Left lobe of liver (tissue), 2 donors: ENCODE measurements around the gene FUS. TPM values are rescaled to one million over a fixed set of nuclear protein-coding genes. Genes with fewer than 3 reads are reported as not detected.

Source experiments
- ATAC-seq: fragments of 200-7000 bp; cut with Tn5 transposase; one replicate; pipeline ENCODE4 v1.9.1; 2020; ENCODE audit warnings: mild to moderate bottlenecking, moderate library complexity
- DNase-seq: peaks from one replicate; pipeline ENCODE4 v3.0.0-alpha.2; 2020; ENCODE audit warnings: low spot score
- total RNA-seq: library from RNA; stranded (reverse); gene quantifications from one replicate; pipeline ENCODE4 v1.2.1, GENCODE V29; 2021
- donor health status: DM: no; HTN: no; CAD: no; lungs with moderate emphysema.
- donor health status: DM: no; HTN: yes; CAD: no.

FUS gene
- total RNA-seq, 1 donor from 2014 or later, result 43.5 TPM

DNA sequence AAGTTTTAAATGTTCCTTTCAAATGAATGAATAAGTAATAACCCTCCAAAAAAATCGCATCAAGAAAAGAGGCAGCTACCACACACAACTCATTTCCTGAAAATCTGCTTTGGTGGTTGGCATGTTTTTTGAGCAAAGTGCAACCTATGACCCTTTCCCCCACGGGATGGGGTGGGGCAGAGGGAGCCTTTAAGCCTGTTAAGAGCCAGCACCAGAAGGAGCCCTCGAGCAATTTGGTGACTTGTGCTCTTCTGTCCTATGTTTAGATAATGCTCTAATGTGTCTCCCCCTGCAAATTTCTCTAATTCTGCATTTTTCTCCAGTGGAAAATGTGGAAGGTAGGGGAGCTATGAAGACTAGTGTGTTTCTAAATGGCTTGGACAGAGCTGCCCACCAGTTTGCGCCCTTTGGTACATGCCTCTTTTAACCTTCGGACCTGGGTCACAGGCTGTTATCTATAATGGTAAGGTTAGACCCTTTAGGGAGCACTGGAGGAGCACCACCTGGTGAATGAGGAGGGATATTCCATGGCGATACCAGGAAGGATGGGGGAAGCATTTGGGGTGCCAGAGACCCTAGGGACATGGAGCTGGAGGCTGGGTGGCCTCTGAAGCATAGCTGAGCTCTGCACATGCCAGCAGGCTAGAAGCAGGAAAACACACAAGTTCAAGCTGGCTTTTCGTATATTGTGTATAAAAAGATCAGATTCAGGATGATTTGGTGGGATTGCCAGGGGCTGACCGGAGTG, 21.1 kb downstream of the FUS start:
- DNase-seq, result no peak
- peak; percentile 38 for ATAC-seq

DNA sequence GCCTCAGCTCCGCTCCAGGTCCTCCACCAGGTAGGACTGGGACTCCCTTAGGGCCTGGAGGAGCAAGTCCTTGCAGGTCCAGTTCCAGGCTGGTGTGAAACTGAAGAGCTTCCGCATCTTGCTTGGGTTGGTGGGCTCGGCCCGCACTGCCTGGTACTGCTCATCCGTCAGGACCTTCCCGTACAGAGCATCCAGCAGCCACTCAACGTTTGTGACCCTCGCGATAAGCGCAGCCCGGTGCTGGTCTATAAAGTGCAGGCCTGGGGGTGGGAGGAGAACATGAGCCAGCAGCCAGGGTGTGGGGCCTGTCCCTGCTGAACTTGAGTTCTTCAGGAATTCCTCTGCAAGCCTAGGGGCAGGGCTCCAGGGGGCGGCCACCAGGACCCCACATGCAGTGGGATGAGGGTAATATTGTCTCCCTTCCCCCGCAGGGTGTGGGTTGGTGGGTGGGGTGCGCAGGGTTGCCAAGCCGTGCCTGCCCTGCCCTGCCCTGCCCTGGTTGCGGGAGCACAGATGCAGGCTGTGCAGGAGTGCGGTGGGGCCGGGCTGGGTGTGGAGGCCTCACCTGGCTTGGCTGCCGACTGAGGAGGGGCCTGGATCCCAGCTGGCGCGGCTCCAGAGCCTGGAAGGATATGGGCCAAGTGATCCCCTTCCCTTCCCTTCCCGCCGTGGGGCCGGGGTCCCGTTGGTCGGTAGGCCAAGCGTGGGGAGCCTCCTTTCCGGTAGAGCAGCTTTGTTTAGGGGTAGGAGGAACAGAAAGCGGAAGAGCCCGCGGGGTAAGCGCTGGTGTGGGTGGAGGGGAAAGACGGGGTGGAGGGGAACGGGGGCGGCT, 21.9 kb downstream of the FUS start:
- DNase-seq, result no peak
- peak; percentile 59 for ATAC-seq

DNA sequence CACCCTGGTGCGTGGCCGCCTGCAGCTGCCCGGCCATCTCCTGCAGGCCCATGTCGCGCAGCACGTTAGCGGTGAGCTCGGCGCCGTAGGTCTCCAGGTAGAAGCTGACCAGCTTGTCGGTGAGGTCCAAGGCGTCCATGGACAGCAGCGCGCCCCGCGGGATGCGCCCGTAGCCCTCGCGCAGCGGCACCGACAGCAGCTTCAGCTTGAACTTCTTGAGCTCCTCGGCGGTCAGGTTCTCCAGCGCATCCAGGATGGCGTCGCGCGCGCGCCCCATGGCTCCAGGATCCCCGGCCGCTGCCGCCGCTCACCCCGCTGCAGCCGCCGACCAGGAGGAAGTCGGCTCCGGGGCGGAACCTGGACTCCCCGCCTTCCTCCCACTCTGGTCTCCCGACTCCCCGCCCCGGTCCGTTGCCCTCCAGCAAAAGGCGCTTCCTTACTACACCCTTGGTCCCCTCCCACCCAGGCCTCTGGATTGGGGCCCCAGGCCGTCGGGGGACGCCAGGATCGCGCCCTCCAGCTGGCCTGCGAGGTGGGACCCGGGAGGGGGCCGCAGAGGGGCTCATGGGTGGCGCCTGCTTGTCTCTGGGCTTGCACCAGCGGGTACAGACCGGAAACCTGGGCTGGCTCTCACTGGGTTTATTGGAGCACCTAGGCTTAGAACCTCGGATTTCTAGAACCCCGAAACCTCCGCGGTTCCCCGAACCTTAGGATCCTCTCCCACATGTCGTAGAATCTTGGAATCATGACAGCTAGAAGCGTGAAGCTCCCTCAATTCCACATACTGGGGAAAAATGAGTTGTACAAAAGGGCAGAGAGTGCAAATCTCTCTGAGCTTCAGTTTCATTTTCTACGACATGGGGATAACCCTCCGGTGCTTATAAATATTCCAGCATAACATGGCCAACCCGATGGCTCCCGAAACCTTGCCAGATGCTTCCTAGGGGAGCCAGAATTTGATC, 22.8 kb downstream of the FUS start, which contains the start of gene PYCARD:
Gene PYCARD (minus strand): TSS at position 347 of the 962 bp plus-strand sequence. CDS start 70 bp downstream, at position 277.
- ATAC-seq (peak; percentile 79), DNase-seq (peak; percentile 67)

DNA sequence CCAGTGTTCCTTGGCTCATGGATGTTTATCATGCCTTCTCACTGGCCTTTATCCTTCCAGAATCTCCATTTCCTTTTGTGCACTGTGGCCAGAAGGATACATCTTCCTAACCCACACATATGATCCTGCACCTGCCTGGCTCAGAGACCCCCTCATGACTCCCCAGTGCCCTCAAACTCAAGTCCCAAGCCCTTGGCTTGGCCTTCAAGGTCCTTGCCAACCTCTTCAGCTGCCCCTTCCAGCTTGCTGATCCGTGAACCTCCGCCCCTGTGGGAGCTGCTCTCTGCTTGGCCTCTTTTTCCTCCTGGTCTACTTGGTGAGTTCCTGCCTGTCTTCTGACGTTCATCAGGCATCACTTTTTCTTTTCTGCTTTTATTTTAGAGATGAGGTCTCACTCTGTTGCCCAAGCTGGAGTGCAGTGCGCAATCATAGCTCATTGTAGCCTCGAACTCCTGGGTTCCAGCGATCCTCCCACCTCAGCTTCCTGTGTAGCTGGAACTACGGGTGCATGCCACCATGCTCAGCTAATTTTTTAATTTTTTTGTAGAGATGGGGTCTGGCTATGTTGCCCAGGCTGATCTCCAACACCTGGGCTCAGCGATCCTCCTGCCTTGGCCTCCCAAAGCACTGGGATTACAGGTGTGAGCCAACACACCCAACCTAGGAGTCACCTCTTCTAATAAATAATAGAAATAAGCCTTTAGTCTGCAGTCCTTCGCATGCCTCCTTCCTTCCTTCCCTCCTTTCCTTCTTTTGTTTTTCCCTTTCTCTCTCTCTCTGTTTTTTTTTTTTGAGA, 25.1 kb downstream of the FUS start:
- ATAC-seq (no peak), DNase-seq (no peak)

- no peak for ATAC-seq
- DNase-seq, result no peak
These were observed 26.8 kb downstream of the FUS start for GRCh38 chr16:31206776-31207175.

DNA sequence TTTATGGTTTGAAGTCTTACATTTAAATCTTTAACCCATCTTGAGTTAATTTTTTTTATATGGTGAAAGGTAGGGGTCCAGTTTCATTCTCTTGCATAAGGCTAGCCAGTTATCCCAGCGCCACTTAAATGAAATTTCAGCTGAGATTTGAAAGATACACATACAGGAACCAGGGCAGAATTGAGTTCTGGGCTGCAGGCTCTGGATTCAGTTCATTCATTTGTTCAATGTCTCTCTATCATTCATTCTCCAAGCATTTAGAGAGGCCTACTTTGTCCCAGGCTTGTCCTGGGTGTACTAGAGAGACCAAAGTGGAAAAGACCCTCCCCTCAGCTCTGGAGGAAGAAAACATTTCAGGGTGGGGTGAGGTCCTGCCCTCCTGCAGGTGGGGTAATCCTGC, 33.4 kb downstream of the FUS start:
- DNase-seq, result no peak
- no peak for ATAC-seq

DNA sequence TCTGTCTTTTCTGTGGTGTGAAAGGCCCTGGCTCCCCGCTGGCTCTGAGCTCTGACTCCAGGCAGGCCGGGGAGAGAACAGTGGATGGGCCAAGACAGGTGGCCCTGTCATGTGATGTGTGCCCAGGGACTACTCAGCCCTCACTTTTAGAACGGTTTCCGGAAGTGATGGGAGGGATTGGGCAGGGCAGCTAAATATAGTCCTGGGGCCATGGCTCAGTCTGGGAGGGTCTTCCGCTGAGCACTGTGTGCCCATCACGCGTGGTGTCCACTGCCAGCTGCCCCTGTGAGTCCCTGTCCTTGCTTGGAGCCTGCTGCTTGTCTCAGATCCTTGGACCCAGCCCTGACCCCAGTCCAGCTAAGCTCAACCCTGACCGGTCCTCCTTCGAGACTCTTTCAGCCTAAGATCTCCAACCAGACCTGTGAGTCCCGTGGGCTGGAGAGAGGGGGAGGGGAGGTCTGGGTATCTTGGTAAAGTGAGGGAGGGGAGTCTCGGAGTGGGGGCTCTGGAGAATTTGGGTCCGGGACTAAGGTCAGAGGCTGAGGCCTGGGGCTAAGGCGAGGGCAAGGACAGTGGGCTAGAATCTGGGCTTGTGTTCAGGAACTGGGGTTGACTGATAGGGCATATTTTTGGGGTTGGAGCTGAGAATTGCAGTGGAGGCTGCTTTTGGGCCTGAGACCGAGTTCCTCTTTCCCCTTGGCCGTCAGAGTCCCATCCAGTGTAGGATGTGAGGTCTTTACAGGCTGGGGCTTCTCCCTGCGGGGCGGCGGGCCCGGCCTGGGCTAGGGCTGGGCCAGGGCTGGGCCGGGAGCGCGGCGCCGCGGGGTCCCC, 34.2 kb downstream of the FUS start, which contains the start of gene TRIM72:
Gene TRIM72 (plus strand): TSS at position 243 of the 831 bp plus-strand sequence. CDS start 620 bp downstream, outside the sequence.
- no peak for ATAC-seq
- no peak for DNase-seq

GRCh38 chr16:31214708-31215286, 34.9 kb downstream of the FUS start:
- ATAC-seq (peak; percentile 32), DNase-seq (no peak)

DNA sequence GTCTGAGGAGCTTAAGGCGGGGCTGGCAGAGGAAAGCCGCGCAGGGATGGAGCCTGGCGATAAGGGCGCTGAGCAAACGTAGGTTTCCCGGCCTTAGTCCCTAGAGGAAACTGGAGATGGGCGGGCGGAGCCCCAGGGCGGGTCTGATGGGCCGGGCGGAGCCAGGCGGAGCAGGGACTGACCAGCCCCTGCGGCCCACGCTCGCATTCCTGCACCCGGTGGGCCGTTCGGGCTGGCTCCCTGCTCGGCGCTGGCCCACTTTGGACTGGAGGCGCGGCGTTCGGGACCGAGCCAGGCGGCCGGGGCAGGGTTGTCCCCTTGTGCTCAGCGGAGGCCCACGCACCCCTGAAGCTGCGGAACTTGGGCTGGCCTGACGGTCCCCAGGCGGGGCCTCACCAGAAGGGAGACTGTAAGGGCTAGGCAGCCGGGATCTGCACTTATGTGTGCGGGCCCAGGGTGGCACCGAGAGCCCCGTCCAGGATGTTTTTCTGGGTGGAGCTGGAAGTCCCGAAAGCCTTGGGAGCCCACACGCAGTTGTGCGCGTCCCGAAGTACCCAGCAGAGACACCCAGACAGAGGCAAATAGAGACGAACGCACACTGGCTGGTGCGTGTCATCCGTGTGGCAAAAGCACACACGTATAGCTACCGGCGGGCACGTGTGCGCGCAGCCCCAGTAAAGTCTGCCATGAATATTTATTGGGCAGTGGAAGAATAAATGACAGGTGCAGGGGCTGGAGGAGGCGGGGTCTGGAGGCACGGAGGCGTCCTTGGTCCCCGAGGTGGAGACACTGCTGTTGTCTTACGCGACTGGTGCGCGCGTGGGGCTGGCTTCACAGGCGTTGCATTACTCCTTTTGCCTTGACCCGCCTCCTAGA, 35.6 kb downstream of the FUS start:
- ATAC-seq, result peak; percentile 86

GRCh38 chr16:31216422-31217135, 36.6 kb downstream of the FUS start, which contains the start of gene PYDC1:
Gene PYDC1 (minus strand): TSS chr16:31217135. CDS start chr16:31217028, 107 bp downstream.
- ATAC-seq (no peak), DNase-seq (no peak)

More for the DNA sequence above, 35.6 kb downstream of the FUS start:
- DNase-seq, result no peak

DNA sequence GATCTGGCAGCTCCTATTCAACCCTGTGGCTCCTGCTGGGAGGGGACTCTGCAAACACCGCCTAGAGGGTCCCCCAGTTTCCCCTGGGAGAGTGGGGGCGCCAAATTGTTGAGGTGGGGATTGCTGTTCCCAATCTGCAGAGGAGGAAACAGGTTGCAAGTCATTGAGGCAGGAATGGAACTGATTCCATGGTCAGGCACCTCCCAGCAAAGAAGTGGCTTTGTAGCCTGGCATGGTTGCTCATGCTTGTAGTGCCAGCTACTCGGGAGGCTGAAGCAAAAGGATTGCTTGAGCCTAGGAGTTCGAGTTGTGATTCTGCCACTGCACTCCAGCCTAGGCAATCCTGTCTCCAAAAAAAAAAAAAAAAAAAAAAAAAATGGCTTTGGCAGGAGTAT, 37.2 kb downstream of the FUS start:
- ATAC-seq, result no peak
- DNase-seq, result no peak

DNA sequence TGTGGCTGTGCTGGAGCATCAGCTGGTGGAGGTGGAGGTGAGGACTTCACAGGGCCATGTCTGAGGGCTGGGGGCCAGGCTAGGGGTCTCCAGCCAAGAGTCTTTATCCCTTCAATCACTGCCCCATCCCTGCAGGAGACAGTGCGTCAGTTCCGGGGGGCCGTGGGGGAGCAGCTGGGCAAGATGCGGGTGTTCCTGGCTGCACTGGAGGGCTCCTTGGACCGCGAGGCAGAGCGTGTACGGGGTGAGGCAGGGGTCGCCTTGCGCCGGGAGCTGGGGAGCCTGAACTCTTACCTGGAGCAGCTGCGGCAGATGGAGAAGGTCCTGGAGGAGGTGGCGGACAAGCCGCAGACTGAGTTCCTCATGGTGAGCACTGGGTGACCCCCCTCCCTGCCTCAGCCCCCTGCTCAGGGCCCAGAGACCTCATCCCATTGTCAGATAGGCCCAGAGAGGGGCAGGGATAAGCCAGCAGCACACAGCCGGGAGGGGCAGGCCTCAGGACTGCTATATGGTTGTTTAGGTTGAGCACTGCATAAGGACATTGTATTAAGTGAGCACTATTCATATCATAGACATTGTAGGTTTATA, 39.3 kb downstream of the FUS start:
- no peak for ATAC-seq
- DNase-seq, result no peak

DNA sequence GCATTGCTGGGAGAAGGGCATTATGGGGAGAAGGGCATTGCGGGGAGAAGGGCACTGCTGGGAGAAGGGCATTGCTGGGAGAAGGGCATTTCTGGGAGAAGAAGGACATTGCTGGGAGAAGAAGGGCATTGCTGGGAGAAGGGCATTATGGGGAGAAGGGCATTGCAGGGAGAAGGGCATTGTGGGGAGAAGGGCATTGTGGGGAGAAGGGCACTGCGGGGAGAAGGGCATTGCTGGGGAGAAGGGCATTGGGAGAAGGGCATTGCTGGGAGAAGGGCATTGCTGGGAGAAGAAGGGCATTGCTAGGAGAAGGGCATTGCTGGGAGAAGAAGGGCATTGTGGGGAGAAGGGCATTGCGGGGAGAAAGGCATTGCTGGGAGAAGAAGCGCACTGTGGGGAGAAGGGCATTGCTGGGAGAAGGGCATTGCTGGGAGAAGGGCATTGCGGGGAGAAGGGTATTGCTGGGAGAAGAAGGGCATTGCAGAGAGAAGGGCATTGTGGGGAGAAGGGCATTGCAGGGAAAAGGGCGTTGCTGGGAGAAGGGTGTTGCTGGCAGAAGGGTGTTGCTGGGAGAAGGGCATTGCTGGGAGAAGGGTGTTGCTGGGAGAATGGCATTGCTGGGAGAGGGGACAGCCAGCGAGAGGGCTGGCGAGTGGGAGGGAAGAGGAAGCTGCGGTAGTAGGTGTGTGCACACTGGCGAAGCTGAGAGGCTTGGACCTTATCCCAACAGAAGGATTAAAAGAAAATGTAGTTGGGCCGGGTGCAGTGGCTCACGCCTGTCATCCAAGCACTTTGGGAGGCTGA, 41.6 kb downstream of the FUS start:
- DNase-seq (no peak), ATAC-seq (no peak)

DNA sequence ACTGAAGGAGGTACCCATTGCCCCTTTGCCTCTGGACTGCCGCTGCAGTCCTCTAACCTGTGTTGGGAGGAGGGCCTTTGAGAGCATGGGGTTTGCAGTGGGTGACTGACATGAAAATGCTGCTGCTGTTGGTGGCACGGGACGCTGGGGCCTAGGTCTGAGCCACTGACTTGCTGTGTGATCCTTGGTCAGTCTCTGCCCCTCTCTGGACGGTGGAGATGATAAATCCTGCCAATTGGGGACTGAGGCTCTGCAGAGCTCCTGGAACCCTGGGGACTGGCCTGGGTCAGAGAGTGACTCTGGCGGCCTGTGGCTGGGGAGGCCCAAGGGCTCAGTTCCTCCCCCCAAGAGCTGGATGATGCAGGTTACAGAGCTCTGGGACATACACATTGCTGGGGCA, 43.1 kb downstream of the FUS start:
- no peak for ATAC-seq
- no peak for DNase-seq

DNA sequence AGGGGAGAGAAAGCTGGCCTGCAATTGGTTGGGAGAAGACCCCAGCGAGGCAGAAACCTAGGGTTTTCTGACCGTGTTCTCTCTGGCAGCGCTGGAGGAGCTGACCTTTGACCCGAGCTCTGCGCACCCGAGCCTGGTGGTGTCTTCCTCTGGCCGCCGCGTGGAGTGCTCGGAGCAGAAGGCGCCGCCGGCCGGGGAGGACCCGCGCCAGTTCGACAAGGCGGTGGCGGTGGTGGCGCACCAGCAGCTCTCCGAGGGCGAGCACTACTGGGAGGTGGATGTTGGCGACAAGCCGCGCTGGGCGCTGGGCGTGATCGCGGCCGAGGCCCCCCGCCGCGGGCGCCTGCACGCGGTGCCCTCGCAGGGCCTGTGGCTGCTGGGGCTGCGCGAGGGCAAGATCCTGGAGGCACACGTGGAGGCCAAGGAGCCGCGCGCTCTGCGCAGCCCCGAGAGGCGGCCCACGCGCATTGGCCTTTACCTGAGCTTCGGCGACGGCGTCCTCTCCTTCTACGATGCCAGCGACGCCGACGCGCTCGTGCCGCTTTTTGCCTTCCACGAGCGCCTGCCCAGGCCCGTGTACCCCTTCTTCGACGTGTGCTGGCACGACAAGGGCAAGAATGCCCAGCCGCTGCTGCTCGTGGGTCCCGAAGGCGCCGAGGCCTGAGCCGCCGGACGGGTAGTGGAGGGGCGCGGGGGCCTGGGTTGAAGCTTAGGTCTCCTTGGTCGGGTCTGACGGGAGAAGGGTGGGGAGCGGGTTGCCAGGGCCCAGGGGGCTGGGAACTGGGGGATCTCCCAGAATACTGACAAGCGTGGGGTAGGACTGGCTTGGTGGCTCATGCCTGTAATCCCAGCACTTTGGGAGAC, 44.4 kb downstream of the FUS start:
- no peak for DNase-seq
- no peak for ATAC-seq
